T-helper 17 cell (primary cell): ENCODE results near the gene IMMP2L. TPM values are rescaled to one million over a fixed set of nuclear protein-coding genes. Genes with fewer than 3 reads are reported as not detected.
"Not testable (repeated sequence)": the region's sequence is repeated elsewhere in the genome, so short reads cannot be mapped to it uniquely, and the experiment has no call there.

Experiments
- ATAC-seq: fragments of 150-1000 bp; cut with Tn5 transposase; 2 replicates; pipeline ENCODE4 v1.10.0; 2021; ENCODE audit warnings: mild to moderate bottlenecking, moderate library complexity
- DNase-seq, 3 donors: peaks; one replicate each; pipeline versions ENCODE4 v3.0.0 to v3.0.0-alpha.2; 2020 to 2021
- H3K9me3 ChIP-seq: one replicate; pipeline ENCODE4 v1.7.0; 2013; ENCODE audit warnings: low read length, mild to moderate bottlenecking; ENCODE audit not compliant: control insufficient read depth, poor library complexity, severe bottlenecking
- H3K27ac Mint-ChIP-seq: one replicate; pipeline ENCODE4 v1.8.0; 2022; ENCODE audit warnings: mild to moderate bottlenecking, moderate library complexity, mixed read lengths
- H3K27me3 Mint-ChIP-seq: one replicate; pipeline ENCODE4 v1.8.0; 2022; ENCODE audit warnings: mixed read lengths
- H3K36me3 Mint-ChIP-seq: one replicate; pipeline ENCODE4 v1.8.0; 2022; ENCODE audit warnings: low read depth, mixed read lengths
- H3K4me1 Mint-ChIP-seq: one replicate; pipeline ENCODE4 v1.8.0; 2022; ENCODE audit warnings: mild to moderate bottlenecking, mixed read lengths
- H3K4me3 Mint-ChIP-seq: one replicate; pipeline ENCODE4 v1.8.0; 2022; ENCODE audit warnings: mild to moderate bottlenecking, moderate library complexity, mixed read lengths
- total RNA-seq, 4 donors: library from RNA in 2 of 4; stranded (reverse) in 2 of 4; gene quantifications; one replicate each; pipeline ENCODE4 v1.2.3 and lab custom pipeline; 2022 to 2026

Gene IMMP2L
- total RNA-seq, 2 donors from 2014 or later = 17.9 to 19.9 TPM

- H3K4me3 Mint-ChIP-seq = no peak overlapping the region
- no peak overlapping the region for H3K27ac Mint-ChIP-seq
- H3K4me1 Mint-ChIP-seq = peaks cover 6% of the 10 kb centered on the region
- no peak for ATAC-seq
- peaks cover 3% of the 10 kb centered on the region for H3K36me3 Mint-ChIP-seq
- no peak for DNase-seq
- no peaks in the 10 kb centered on the region for H3K9me3 ChIP-seq
- H3K27me3 Mint-ChIP-seq = no peaks in the 10 kb centered on the region
Measured at GRCh38 chr7:111308691-111309090, 253.6 kb downstream of the IMMP2L start.

- ATAC-seq (no peak), DNase-seq (no peak)
- peaks cover 6% of the 10 kb centered on the region for H3K4me1 Mint-ChIP-seq
- no peaks in the 10 kb centered on the region for H3K9me3 ChIP-seq
- no peak overlapping the region for H3K4me3 Mint-ChIP-seq
- no peaks in the 10 kb centered on the region for H3K27me3 Mint-ChIP-seq
- H3K27ac Mint-ChIP-seq = no peak overlapping the region
- peaks cover 3% of the 10 kb centered on the region for H3K36me3 Mint-ChIP-seq
Measured at GRCh38 chr7:111301891-111302290, 260.4 kb downstream of the IMMP2L start.

GRCh38 chr7:111294494-111294893, 267.8 kb downstream of the IMMP2L start:
- H3K36me3 Mint-ChIP-seq = no peaks in the 10 kb centered on the region
- H3K27me3 Mint-ChIP-seq = no peaks in the 10 kb centered on the region
- H3K4me3 Mint-ChIP-seq = no peak overlapping the region
- H3K4me1 Mint-ChIP-seq = peaks cover 6% of the 10 kb centered on the region
- ATAC-seq = no peak
- no peak overlapping the region for H3K27ac Mint-ChIP-seq
- DNase-seq = no peak
- H3K9me3 ChIP-seq = no peaks in the 10 kb centered on the region

DNA sequence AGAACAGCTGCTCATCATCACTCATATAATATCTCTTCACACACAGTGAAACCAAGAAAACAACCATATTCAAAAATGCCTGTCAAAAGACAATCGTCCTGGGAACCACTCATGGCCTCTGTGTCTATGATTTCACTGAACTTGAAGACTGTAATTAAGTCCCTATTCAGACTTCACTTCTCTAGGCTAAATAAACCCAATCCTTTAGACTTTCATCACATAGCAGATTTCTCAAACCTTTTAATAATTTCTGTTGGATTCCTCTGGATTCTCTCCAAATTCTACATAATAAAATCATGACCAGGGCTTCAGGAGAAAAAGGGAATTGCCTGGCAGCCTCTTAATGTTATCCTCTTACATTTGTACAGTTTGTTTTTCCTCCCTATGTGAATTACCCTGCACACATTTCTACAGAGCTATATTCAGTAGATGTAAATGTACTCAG, 270.2 kb downstream of the IMMP2L start:
- Mint-ChIP-seq H3K4me1 (peaks cover 6% of the 10 kb centered on the region), H3K27me3 (no peaks in the 10 kb centered on the region), H3K27ac (no peak overlapping the region), H3K36me3 (no peaks in the 10 kb centered on the region), H3K4me3 (no peak overlapping the region)
- no peaks in the 10 kb centered on the region for H3K9me3 ChIP-seq
- ATAC-seq = no peak
- DNase-seq = no peak

DNA sequence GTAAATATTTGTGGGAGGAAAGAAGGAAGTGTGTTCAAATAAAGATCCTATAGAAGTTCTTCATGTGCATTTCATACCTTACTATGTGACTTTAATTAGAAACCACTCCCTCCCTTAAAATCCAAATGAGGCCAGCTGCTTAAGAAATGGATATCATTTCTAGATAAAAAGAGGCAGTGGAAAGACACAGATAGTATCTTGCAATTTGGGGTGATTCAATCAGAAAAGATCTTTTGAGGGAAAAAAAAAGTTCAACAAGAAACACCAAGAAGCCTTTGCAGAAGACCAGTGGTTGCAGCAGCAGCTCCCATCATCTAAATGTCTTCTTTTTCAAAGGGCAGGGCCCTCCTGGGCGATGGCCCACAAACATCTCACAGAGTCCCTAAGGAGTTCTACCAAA, 271.3 kb downstream of the IMMP2L start:
- DNase-seq (no peak), ATAC-seq (no peak)
- H3K27ac Mint-ChIP-seq = no peak overlapping the region
- H3K9me3 ChIP-seq = no peaks in the 10 kb centered on the region
- no peaks in the 10 kb centered on the region for H3K27me3 Mint-ChIP-seq
- no peaks in the 10 kb centered on the region for H3K36me3 Mint-ChIP-seq
- H3K4me3 Mint-ChIP-seq = no peak overlapping the region
- peaks cover 3% of the 10 kb centered on the region for H3K4me1 Mint-ChIP-seq

GRCh38 chr7:111290419-111290818, 271.9 kb downstream of the IMMP2L start:
- Mint-ChIP-seq H3K27me3 (no peaks in the 10 kb centered on the region), H3K36me3 (no peaks in the 10 kb centered on the region), H3K4me3 (no peak overlapping the region), H3K27ac (no peak overlapping the region), H3K4me1 (peaks cover 3% of the 10 kb centered on the region)
- DNase-seq (no peak), ATAC-seq (no peak)
- H3K9me3 ChIP-seq = no peaks in the 10 kb centered on the region

GRCh38 chr7:111288441-111288840, 273.9 kb downstream of the IMMP2L start:
- not testable (repeated sequence) for ATAC-seq, H3K27ac Mint-ChIP-seq, H3K36me3 Mint-ChIP-seq, H3K27me3 Mint-ChIP-seq, H3K4me1 Mint-ChIP-seq, H3K9me3 ChIP-seq, DNase-seq, H3K4me3 Mint-ChIP-seq

GRCh38 chr7:111282626-111283025, 279.7 kb downstream of the IMMP2L start:
- no peak overlapping the region for H3K27ac Mint-ChIP-seq
- ATAC-seq (no peak), DNase-seq (no peak)
- H3K9me3 ChIP-seq = no peaks in the 10 kb centered on the region
- H3K36me3 Mint-ChIP-seq = peaks cover 3% of the 10 kb centered on the region
- no peaks in the 10 kb centered on the region for H3K27me3 Mint-ChIP-seq
- H3K4me1 Mint-ChIP-seq = no peaks in the 10 kb centered on the region
- no peak overlapping the region for H3K4me3 Mint-ChIP-seq

DNA sequence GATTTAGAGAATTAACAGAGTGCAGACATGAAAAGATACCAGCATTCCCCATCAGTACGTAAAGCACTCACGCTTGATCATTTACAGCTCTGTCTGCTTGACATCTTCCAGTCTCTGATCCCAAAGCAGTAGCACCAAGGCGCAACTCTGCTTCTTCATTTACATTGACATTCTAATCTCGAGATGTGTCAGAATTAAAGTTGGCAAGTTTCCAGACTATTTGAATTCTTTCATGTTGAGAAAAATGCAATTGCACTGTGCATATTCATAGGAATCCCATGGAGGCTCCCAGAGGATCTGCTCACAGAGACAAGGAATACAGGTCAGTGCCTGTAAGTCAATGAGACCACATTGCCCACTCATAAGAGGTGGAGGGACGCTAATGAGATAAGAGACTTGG, 287.4 kb downstream of the IMMP2L start:
- H3K36me3 Mint-ChIP-seq = no peaks in the 10 kb centered on the region

GRCh38 chr7:111272092-111272491, 290.2 kb downstream of the IMMP2L start:
- DNase-seq (no peak), ATAC-seq (no peak)
- no peaks in the 10 kb centered on the region for H3K4me1 Mint-ChIP-seq
- no peak overlapping the region for H3K4me3 Mint-ChIP-seq
- no peaks in the 10 kb centered on the region for H3K27me3 Mint-ChIP-seq
- no peak overlapping the region for H3K27ac Mint-ChIP-seq
- H3K36me3 Mint-ChIP-seq = no peaks in the 10 kb centered on the region
- H3K9me3 ChIP-seq = no peaks in the 10 kb centered on the region

More for the DNA sequence above, 287.4 kb downstream of the IMMP2L start:
- no peaks in the 10 kb centered on the region for H3K9me3 ChIP-seq
- Mint-ChIP-seq H3K27me3 (no peaks in the 10 kb centered on the region), H3K4me3 (no peak overlapping the region), H3K27ac (no peak overlapping the region), H3K4me1 (no peaks in the 10 kb centered on the region)
- DNase-seq (no peak), ATAC-seq (no peak)

DNA sequence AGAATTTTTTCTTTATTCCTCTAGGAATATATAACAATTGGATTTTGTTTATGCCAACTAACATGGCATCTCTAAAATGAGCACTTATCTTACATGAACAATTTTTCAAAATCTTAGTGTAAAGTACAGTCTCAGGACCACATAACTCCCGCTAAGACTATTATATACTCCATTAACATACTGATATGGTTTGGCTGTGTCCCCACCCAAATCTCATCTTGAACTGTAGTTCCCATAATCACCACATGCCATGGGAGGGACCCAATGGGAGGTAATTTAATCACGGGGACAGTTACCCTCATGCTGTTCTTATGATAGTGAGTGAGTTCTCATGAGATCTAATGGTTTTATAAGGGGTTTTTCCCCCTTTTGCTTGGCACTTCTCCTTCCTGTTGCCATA, 291.5 kb downstream of the IMMP2L start:
- H3K36me3 Mint-ChIP-seq, H3K4me3 Mint-ChIP-seq, H3K27ac Mint-ChIP-seq, DNase-seq, H3K4me1 Mint-ChIP-seq, H3K9me3 ChIP-seq, H3K27me3 Mint-ChIP-seq, ATAC-seq: not testable (repeated sequence)

DNA sequence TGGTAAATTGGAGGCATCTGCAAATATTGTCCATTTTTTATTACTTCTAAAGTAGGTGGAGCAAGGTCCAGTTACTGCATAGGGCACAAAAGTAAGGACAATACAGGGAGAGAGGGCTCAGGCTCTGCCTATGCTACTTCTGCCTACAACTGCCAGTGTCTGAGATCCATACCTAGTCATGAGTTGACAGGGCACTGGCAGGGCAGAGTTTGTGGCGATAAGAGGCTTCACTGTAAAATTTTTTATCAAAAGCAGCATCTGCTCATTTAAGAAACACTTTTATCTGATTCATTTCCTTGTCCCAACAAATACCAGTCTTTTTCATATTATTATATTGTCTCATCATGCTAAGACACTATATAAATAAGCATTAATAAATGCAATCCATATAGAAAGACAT, 293.4 kb downstream of the IMMP2L start:
- Mint-ChIP-seq H3K4me1 (peaks cover 2% of the 10 kb centered on the region), H3K4me3 (no peak overlapping the region), H3K27ac (no peak overlapping the region), H3K36me3 (no peaks in the 10 kb centered on the region), H3K27me3 (no peaks in the 10 kb centered on the region)
- no peaks in the 10 kb centered on the region for H3K9me3 ChIP-seq
- DNase-seq = no peak
- ATAC-seq = no peak

DNA sequence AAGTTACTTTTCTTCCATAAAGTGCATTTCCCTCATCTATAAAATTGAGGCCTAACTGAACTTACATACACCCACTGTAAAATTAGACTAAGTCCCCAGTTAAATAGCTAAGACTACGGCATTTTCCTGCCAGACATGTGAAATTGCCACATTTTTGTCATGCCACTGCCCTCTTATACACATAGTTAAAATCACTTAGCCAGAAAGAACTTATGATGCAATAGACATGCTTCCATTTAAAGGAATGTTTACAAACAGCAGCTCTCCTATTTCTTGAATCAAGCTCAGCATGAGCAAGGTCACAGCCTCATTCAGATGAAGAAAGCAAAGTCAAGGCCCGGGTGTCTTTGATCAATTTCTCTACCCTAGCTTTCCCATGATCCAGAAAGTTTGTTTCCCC, 295.7 kb downstream of the IMMP2L start:
- ATAC-seq (no peak), DNase-seq (no peak)
- Mint-ChIP-seq H3K4me1 (peaks cover 6% of the 10 kb centered on the region), H3K27ac (no peak overlapping the region), H3K27me3 (no peaks in the 10 kb centered on the region), H3K4me3 (no peak overlapping the region), H3K36me3 (peaks cover 3% of the 10 kb centered on the region)
- no peaks in the 10 kb centered on the region for H3K9me3 ChIP-seq

DNA sequence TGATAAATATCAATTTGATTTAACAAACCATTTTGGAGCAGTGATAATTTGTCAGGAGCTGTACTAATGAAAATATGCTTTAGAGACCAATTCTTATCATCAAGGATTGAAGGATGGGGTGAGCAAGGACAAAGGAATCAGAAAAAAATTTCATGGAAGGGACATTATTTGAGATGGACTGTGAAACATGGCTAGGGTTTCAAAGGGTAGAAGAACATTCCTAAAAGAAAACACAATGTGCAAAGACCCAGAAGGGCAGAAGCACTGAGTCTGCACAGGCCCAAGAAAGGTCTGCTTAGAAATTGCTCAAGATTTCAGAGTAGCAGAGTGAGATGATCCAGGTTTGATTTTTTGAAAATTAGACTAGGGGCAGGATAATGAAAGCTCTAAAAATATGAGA, 296.9 kb downstream of the IMMP2L start:
- no peak overlapping the region for H3K27ac Mint-ChIP-seq

More for the DNA sequence above, 296.9 kb downstream of the IMMP2L start:
- Mint-ChIP-seq H3K4me3 (no peak overlapping the region), H3K36me3 (peaks cover 3% of the 10 kb centered on the region), H3K4me1 (peaks cover 6% of the 10 kb centered on the region), H3K27me3 (no peaks in the 10 kb centered on the region)
- H3K9me3 ChIP-seq = no peaks in the 10 kb centered on the region
- no peak for DNase-seq
- no peak for ATAC-seq
